DND-41 (cell line): ENCODE results near the gene PAK4.

ENCODE experiments used
- ATAC-seq: fragments of 200-7000 bp; cut with Tn5 transposase; 3 replicates; pipeline ENCODE4 v1.9.1; 2021; ENCODE audit warnings: low read depth; ENCODE audit not compliant: insufficient read depth
- DNase-seq: peaks from one replicate; pipeline ENCODE4 v3.0.0-alpha.2; 2020
- H2AFZ ChIP-seq: 2 replicates; pipeline ENCODE4 v1.6.0; 2012; ENCODE audit warnings: low read depth, low read length
- H3K27ac ChIP-seq: 2 replicates; pipeline ENCODE4 v1.5.1; 2012; ENCODE audit warnings: low read length, inconsistent platforms
- H3K27me3 ChIP-seq: fragments of 200-600 bp; sonication (generic); 2 replicates; pipeline ENCODE4 v1.6.0; 2012; ENCODE audit warnings: low read length, mild to moderate bottlenecking, inconsistent platforms; ENCODE audit not compliant: insufficient read depth, poor library complexity
- H3K36me3 ChIP-seq: 2 replicates; pipeline ENCODE4 v1.5.1; 2012; ENCODE audit warnings: low read length, inconsistent platforms; ENCODE audit not compliant: insufficient read depth
- H3K4me1 ChIP-seq: 2 replicates; pipeline ENCODE4 v1.5.1; 2012; ENCODE audit warnings: mild to moderate bottlenecking, low read length; ENCODE audit not compliant: insufficient read depth
- H3K4me2 ChIP-seq: 2 replicates; pipeline ENCODE4 v1.6.0; 2012; ENCODE audit warnings: mild to moderate bottlenecking, moderate library complexity, low read length, inconsistent platforms; ENCODE audit not compliant: insufficient read depth
- H3K4me3 ChIP-seq, 2 experiments: fragments of 200-600 bp in 1 of 2; shearing (Covaris generic) in 1 of 2; 2 replicates each; pipeline ENCODE4 v1.5.1; 2012 to 2016; ENCODE audit warnings: inconsistent platforms in 2 of 2, low read length in 2 of 2, mild to moderate bottlenecking in 2 of 2, low read depth in 1 of 2, moderate library complexity in 1 of 2
- H3K79me2 ChIP-seq: 2 replicates; pipeline ENCODE4 v1.6.0; 2012; ENCODE audit warnings: low read length, inconsistent platforms; ENCODE audit not compliant: insufficient read depth
- H3K9ac ChIP-seq: 2 replicates; pipeline ENCODE4 v1.6.0; 2012; ENCODE audit warnings: low read depth, mild to moderate bottlenecking, inconsistent platforms, low read length, moderate library complexity
- H3K9me3 ChIP-seq: 2 replicates; pipeline ENCODE4 v1.5.1; 2012; ENCODE audit warnings: low read length, moderate library complexity, mild to moderate bottlenecking, inconsistent platforms; ENCODE audit not compliant: insufficient read depth, severe bottlenecking
- H4K20me1 ChIP-seq: 2 replicates; pipeline ENCODE4 v1.6.0; 2012; ENCODE audit warnings: low read length; ENCODE audit not compliant: insufficient read depth
- CTCF ChIP-seq: IDR thresholded peaks from 2 replicates; pipeline ENCODE4 v1.5.1; 2012; ENCODE audit warnings: borderline replicate concordance, low read length, moderate library complexity, mild to moderate bottlenecking; ENCODE audit not compliant: poor library complexity, severe bottlenecking; ENCODE audit errors: extremely low read depth
- EZH2 ChIP-seq: IDR thresholded peaks from 3 replicates; pipeline ENCODE4 v1.6.1; 2012; ENCODE audit warnings: borderline replicate concordance, low read depth, mild to moderate bottlenecking, moderate library complexity, low read length, inconsistent platforms; ENCODE audit not compliant: severe bottlenecking

The PAK4 gene

GRCh38 chr19:39157275-39157996 is 31.9 kb downstream of the PAK4 start:
- H4K20me1 ChIP-seq: peaks cover 86% of the 10 kb centered on the region
- TF ChIP-seq CTCF: no peak
- TF ChIP-seq EZH2: no peak
- H3K36me3 ChIP-seq: peaks cover 9% of the 10 kb centered on the region; the same call in 1 of the 2 replicates
- H3K27ac ChIP-seq: no peak overlapping the region
- H3K4me1 ChIP-seq: no peaks in the 10 kb centered on the region
- H3K4me3 ChIP-seq: no peak overlapping the region
- H2AFZ ChIP-seq: no peak overlapping the region
- ATAC-seq (no peak), DNase-seq (no peak)
- H3K27me3 ChIP-seq: no peaks in the 10 kb centered on the region
- peaks cover 75% of the 10 kb centered on the region for H3K79me2 ChIP-seq
- H3K9ac ChIP-seq: no peak overlapping the region
- H3K9me3 ChIP-seq: no peaks in the 10 kb centered on the region
- no peak overlapping the region for H3K4me2 ChIP-seq

GRCh38 chr19:39157997-39158389 is 32.4 kb downstream of the PAK4 start:
- no peak for TF ChIP-seq EZH2
- TF ChIP-seq CTCF: no peak
- Histone ChIP-seq H4K20me1 (peaks cover 88% of the 10 kb centered on the region), H2AFZ (no peak overlapping the region), H3K36me3 (peaks cover 9% of the 10 kb centered on the region; the same call in 1 of the 2 replicates), H3K27ac (no peak overlapping the region), H3K4me1 (no peaks in the 10 kb centered on the region), H3K4me3 (no peak overlapping the region), H3K9ac (no peak overlapping the region), H3K27me3 (no peaks in the 10 kb centered on the region), H3K9me3 (no peaks in the 10 kb centered on the region), H3K4me2 (no peak overlapping the region), H3K79me2 (peaks cover 81% of the 10 kb centered on the region)
- ATAC-seq (no peak), DNase-seq (no peak)

GRCh38 chr19:39158646-39159260 is 33.2 kb downstream of the PAK4 start:
- Histone ChIP-seq H3K4me1 (no peaks in the 10 kb centered on the region), H3K9me3 (no peaks in the 10 kb centered on the region), H3K79me2 (peaks cover 82% of the 10 kb centered on the region), H3K4me2 (no peak overlapping the region), H3K27me3 (no peaks in the 10 kb centered on the region), H3K27ac (no peak overlapping the region), H2AFZ (no peak overlapping the region), H3K9ac (no peak overlapping the region), H4K20me1 (peaks cover 90% of the 10 kb centered on the region), H3K36me3 (peaks cover 9% of the 10 kb centered on the region; the same call in 1 of the 2 replicates), H3K4me3 (no peak overlapping the region)
- no peak for ATAC-seq
- no peak for TF ChIP-seq EZH2
- TF ChIP-seq CTCF: no peak
- no peak for DNase-seq
